Kidney tubule cell (primary cell): Measurements from ENCODE around the gene TMED9.
"Not testable (repeated sequence)": the region's sequence is repeated elsewhere in the genome, so short reads cannot be mapped to it uniquely, and the experiment has no call there.

ENCODE experiments used
- DNase-seq: peaks from one replicate; pipeline ENCODE4 v3.0.0-alpha.2; 2018; ENCODE audit warnings: low spot score

The TMED9 gene

DNA sequence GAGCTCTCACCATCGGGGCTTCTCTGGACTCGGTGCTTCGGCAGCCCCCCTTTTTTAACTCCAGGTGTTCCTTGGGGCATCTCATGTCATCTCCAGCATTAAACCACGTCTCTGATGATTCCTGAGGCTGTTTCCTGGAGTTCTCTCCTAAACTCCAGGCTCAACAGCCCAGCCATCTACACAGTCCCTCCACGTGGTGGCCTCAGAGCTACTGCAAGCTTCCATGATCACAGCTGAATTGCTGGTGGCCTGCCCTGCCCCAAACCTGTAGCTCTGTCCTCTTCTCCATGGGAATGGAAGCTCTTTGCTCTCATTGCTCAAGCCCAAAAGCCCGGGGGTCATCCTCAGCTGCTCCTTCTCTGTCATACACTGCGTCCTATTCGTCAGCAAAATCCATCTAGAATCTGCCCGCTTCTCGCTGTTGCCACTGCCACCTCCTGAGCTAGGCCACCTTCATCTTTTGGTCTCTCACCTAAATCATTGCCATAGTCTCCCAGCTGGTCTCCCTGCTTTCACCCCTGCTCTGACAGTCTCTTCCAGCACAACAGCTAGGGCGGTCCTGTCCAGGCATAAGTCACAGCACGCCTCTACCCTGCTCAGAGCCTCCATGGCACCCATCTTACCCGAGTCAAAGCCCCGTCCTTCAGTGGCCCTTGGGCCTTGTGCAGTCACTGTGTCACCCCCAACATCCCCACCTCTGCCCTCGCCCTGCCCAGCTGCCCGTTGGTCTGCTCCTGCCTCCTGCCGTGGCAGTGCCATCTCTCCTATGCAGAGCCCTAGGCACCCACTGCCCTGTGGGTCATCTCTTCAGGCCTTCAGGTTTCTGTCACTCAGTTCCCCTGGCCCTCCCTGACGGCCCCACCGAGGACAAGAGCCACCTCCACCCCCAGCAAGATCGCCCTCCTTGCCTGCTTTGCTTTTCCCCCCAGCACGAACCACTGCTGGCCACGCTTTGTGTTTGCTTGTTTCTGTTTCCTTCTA is 14.4 kb downstream of the TMED9 start:
- no peak for DNase-seq

GRCh38 chr5:177607115-177607451 is 15.1 kb downstream of the TMED9 start:
- DNase-seq = no peak

DNA sequence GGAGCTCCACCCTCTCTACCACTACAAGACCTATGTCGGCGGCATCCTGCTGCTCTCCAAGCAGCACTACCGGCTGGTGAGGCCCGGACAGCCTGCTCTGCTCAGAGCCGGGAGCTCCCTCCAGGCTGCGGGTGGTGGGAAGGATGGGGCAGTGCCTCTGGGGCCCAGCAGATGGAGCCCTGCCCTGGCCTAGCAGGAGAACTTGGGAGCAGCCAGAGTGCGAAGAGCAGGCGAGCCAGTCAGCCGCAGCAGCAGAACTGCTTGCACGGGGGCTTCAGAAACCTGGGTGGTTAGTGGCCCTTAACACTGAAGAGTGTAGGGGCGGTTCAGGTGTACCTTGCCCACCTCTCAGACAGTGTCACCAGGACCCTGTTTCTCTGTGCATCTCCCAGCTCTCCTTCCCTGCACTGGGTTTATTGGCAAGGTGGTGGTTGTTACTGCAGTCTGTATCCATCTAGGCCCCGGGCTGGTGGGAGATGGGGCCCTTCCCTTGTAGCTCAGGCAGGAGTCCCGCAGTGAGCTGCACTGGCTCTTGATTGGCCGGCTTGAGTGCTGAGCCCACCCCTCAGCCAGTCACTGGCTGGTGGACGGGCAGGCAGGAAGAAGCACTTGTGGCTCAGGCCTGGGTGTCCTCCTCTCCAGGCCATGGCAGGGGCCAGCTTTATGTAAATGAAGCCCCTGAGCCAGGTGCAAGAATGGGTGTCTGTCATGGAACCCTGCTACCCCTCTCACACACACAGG is 15.6 kb downstream of the TMED9 start:
- peak; percentile 80 for DNase-seq

DNA sequence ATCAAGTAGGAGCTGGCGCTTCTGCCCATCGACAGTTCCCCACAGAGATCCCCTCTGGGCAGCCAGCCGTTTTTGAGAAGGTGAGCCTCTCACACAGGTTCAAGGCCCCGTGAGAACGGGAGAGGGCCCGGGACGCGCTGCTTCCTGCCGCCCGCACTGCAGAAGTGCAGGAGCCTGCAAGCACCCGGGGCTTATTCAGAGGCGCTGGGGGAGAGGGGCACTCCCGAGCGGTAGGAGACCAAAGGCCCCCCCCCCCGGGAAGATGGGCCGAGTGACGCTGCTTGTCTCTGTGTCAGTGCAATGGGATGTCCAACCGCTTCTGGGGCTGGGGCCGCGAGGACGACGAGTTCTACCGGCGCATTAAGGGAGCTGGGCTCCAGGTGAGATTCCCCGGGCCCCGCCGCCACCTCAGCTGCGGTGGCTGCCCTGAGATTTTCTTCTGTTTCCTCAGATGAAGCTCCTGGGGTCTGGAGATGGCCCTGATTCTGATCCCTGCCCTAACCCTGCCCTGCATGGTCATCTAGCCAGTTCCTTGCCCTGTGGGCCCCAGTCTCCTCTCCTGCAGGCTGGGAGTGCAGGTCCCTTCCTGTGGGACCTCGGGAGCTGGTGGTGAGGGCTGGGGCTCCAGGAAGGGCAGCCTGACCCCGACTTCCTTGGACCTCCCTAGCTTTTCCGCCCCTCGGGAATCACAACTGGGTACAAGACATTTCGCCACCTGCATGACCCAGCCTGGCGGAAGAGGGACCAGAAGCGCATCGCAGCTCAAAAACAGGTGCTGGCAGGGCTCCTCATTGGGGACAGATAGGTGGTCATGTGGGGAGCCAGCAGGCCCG is 16.5 kb downstream of the TMED9 start:
- no peak for DNase-seq

- no peak for DNase-seq
Measured at GRCh38 chr5:177609076-177610059, 17.4 kb downstream of the TMED9 start.

- no peak for DNase-seq
Measured at GRCh38 chr5:177610131-177610769, 18.2 kb downstream of the TMED9 start.

DNA sequence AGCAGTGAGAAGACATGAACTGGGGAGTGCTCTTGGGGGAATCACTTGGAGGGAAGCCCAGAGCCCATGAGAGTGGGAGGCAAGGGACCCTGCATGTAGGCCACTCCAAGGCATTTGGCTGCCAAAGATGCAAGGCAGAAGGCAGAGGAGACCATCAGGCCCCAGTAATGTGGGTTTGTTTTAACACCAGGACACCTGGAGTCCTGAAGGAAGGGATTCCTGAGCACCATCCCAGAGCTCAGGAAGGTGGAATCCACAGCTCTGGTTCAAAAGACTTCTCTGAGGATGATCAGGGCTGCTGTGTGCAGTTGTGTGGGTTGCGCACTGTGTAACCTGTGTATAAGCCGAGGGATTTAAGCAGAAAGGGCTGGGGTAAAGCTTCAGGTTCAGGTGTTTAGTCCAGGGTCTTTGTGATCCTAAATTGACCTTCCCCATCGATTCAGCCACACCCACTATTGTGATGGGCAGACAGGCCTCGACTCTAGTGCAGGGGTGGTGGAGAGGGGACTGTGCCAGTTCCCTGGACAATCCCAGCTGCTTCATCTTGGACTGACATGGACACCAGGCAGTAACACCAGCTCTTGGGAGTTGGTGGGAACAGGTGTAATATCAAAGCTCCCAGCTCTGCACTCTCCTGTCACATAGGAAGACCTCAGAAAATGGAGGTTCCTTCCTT is 18.9 kb downstream of the TMED9 start:
- no peak for DNase-seq

DNA sequence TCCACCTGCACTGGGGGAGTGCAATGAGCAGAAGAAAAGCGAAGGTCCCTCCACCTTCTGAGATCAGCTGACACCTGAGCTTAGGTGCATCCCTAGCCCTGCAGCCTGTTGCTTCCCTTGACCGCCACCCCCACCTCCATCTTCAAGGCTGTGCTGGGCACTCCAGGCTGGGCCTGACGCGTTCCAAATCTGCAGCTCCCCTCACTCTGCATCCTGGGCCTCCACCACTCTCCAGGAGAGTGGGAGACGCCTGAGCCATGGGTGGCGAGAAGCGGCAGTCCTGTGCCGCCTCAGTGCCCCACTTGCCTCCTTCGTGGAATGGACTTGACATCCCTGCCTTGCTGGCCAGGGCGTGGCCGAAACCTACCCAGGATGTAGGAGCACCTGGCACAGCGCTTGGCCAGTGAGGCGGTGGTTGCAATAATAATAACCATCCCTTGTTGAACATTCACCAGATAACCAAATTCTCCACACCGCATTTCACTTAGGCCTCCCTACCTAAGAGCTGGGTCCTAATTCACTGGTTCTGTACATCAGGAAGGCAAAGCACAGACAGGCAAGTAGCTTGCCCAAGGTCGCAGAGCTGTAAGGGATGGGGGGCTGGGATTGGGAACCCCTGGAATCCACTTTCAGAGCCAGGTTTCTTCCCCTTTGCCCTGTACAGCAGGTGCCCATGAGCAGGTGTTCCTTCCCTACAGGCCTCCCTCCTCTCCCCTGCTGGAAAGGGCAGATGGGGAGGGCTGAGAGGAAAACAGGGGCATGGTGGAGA is 19.6 kb downstream of the TMED9 start:
- DNase-seq = no peak

DNA sequence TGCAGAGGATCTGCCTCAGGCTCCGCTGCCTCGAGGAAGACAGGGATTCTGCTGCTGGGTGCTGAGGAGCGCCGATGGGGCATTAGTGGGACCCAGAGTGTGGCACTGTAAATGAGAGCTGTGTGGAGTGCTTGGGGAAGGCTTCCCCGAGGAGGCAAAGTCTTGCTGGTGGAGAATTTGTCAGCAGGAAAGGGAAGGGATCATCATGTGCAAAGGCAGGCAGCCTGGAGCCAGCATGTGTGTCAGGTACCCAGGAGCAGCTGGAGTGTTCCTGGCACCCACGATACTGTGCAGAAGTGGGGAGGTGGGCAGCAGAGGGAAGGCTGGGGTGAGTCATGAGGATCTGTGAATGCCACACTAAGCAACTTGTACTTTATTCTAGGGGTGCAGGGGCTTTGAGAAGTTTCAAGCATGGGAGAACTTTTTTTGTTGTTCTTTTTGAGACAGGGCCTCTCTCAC is 20.2 kb downstream of the TMED9 start:
- no peak for DNase-seq

DNA sequence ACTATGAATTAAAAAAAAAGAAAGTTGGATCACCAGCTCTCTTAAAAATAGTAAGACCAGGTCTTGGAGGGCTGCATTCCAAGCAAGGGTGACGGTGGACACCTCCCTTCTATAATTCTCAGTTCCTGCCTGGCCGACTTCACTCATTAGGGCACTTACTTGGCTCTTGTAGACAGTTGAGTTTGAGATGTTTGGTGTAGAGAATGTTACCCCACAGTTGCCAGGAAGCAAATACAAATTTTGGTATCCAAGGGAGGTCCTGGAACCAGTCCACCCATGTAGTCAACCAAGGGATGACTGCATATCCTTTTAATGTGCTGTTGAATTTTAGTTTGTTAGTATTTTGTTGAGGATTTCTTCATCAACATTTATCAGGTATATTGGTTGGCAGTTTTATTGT is 28.6 kb downstream of the TMED9 start:
- no peak for DNase-seq

DNA sequence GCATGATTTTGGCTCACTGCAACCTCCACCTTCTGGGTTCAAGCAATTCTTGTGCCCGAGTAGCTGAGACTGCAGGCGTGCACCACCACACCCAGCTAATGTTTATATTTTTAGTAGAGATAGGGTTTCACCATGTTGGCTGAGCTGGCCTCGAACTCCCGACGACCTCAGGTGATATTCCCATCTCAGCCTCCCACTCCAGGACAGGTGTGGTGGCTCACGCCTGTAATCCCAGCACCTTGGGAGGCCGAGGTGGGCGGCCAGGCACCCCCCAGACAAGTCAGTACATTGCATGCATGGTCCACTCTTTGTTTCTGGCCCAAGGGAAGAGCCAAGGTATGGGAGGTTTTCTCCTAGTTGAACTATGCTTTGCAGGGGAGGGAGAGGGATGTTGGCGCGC is 32.2 kb downstream of the TMED9 start:
- not testable (repeated sequence) for DNase-seq

GRCh38 chr5:177630186-177630585 is 38.2 kb downstream of the TMED9 start:
- DNase-seq = not testable (repeated sequence)

- DNase-seq = not testable (repeated sequence)
Measured at GRCh38 chr5:177634912-177635311, 42.9 kb downstream of the TMED9 start.

GRCh38 chr5:177645462-177645861 is 53.5 kb downstream of the TMED9 start:
- not testable (repeated sequence) for DNase-seq
